ENCODE results near the gene CKB. TPM values are rescaled to one million over a fixed set of nuclear protein-coding genes. Genes with fewer than 3 reads are reported as not detected.
A peak's percentile ranks its signal among the peaks of the same experiment; 100 is the strongest.

CKB gene
- total RNA-seq, 1 experiment from 2014 or later: 412 TPM

GRCh38 chr14:103555559-103556337 lies 33.1 kb upstream of the CKB start:
- peak; percentile 40 for DNase-seq
- Histone ChIP-seq H3K36me3 (replicated peaks; ENCODE audit: control insufficient read depth, insufficient read depth, low read length) (peaks cover 5% of the 10 kb centered on the region), H3K27me3 (ENCODE audit: control insufficient read depth, insufficient read depth, low read length) (no peaks in the 10 kb centered on the region), H3K4me3 (ENCODE audit: insufficient read depth, low read depth, low read length) (no peak overlapping the region)

- Histone ChIP-seq H3K4me3 (ENCODE audit: insufficient read depth, low read depth, low read length) (no peak overlapping the region), H3K36me3 (replicated peaks; ENCODE audit: control insufficient read depth, insufficient read depth, low read length) (no peaks in the 10 kb centered on the region), H3K27me3 (ENCODE audit: control insufficient read depth, insufficient read depth, low read length) (no peaks in the 10 kb centered on the region)
- no peak for DNase-seq
These were observed 30.2 kb upstream of the CKB start for GRCh38 chr14:103552846-103553210.

GRCh38 chr14:103552011-103552845 lies 29.6 kb upstream of the CKB start:
- DNase-seq: peak; percentile 50
- Histone ChIP-seq H3K4me3 (ENCODE audit: insufficient read depth, low read depth, low read length) (no peak overlapping the region), H3K36me3 (replicated peaks; ENCODE audit: control insufficient read depth, insufficient read depth, low read length) (no peaks in the 10 kb centered on the region), H3K27me3 (ENCODE audit: control insufficient read depth, insufficient read depth, low read length) (no peaks in the 10 kb centered on the region)

- H3K27me3 ChIP-seq (ENCODE audit: control insufficient read depth, insufficient read depth, low read length): no peaks in the 10 kb centered on the region
- no peak overlapping the region for H3K4me3 ChIP-seq (ENCODE audit: insufficient read depth, low read depth, low read length)
- no peaks in the 10 kb centered on the region for H3K36me3 ChIP-seq (replicated peaks; ENCODE audit: control insufficient read depth, insufficient read depth, low read length)
- peak; percentile 68 for DNase-seq
These were observed 28.7 kb upstream of the CKB start for GRCh38 chr14:103551338-103551762.

GRCh38 chr14:103550451-103551337 lies 28.1 kb upstream of the CKB start:
- Histone ChIP-seq H3K27me3 (ENCODE audit: control insufficient read depth, insufficient read depth, low read length) (no peaks in the 10 kb centered on the region), H3K4me3 (ENCODE audit: insufficient read depth, low read depth, low read length) (no peak overlapping the region), H3K36me3 (replicated peaks; ENCODE audit: control insufficient read depth, insufficient read depth, low read length) (no peaks in the 10 kb centered on the region)
- peak; percentile 70 for DNase-seq

GRCh38 chr14:103549361-103550311 lies 27.0 kb upstream of the CKB start:
- H3K27me3 ChIP-seq (ENCODE audit: control insufficient read depth, insufficient read depth, low read length): no peaks in the 10 kb centered on the region
- peak; percentile 83 for DNase-seq
- H3K36me3 ChIP-seq (replicated peaks; ENCODE audit: control insufficient read depth, insufficient read depth, low read length): no peaks in the 10 kb centered on the region
- no peak overlapping the region for H3K4me3 ChIP-seq (ENCODE audit: insufficient read depth, low read depth, low read length)

GRCh38 chr14:103548463-103549351 lies 26.1 kb upstream of the CKB start:
- Histone ChIP-seq H3K4me3 (ENCODE audit: insufficient read depth, low read depth, low read length) (no peak overlapping the region), H3K36me3 (replicated peaks; ENCODE audit: control insufficient read depth, insufficient read depth, low read length) (no peaks in the 10 kb centered on the region), H3K27me3 (ENCODE audit: control insufficient read depth, insufficient read depth, low read length) (no peaks in the 10 kb centered on the region)
- peak; percentile 56 for DNase-seq

GRCh38 chr14:103547941-103548462 lies 25.4 kb upstream of the CKB start:
- peak; percentile 69 for DNase-seq
- Histone ChIP-seq H3K4me3 (ENCODE audit: insufficient read depth, low read depth, low read length) (no peak overlapping the region), H3K27me3 (ENCODE audit: control insufficient read depth, insufficient read depth, low read length) (no peaks in the 10 kb centered on the region), H3K36me3 (replicated peaks; ENCODE audit: control insufficient read depth, insufficient read depth, low read length) (no peaks in the 10 kb centered on the region)

- Histone ChIP-seq H3K4me3 (ENCODE audit: insufficient read depth, low read depth, low read length) (no peak overlapping the region), H3K36me3 (replicated peaks; ENCODE audit: control insufficient read depth, insufficient read depth, low read length) (no peaks in the 10 kb centered on the region), H3K27me3 (ENCODE audit: control insufficient read depth, insufficient read depth, low read length) (no peaks in the 10 kb centered on the region)
- DNase-seq: peak; percentile 51
These were observed 24.9 kb upstream of the CKB start for GRCh38 chr14:103547455-103547940.

GRCh38 chr14:103546652-103547454 lies 24.2 kb upstream of the CKB start:
- H3K4me3 ChIP-seq (ENCODE audit: insufficient read depth, low read depth, low read length): no peak overlapping the region
- H3K36me3 ChIP-seq (replicated peaks; ENCODE audit: control insufficient read depth, insufficient read depth, low read length): no peaks in the 10 kb centered on the region
- DNase-seq: peak; percentile 98
- H3K27me3 ChIP-seq (ENCODE audit: control insufficient read depth, insufficient read depth, low read length): no peaks in the 10 kb centered on the region

- peak; percentile 65 for DNase-seq
- Histone ChIP-seq H3K36me3 (replicated peaks; ENCODE audit: control insufficient read depth, insufficient read depth, low read length) (no peaks in the 10 kb centered on the region), H3K27me3 (ENCODE audit: control insufficient read depth, insufficient read depth, low read length) (no peaks in the 10 kb centered on the region), H3K4me3 (ENCODE audit: insufficient read depth, low read depth, low read length) (no peak overlapping the region)
These were observed 23.5 kb upstream of the CKB start for GRCh38 chr14:103545915-103546651.

Measured in H7 (cell line).